ENCODE measurements around the gene CXorf58. TPM values are rescaled to one million over a fixed set of nuclear protein-coding genes. Genes with fewer than 3 reads are reported as not detected.

The CXorf58 gene
- total and polyA plus RNA-seq, 9 of the 15 experiments (the other 6 are each of a cell fraction or from before 2014, with no cell fraction given), result 0.10 to 0.27 (median 0.16) TPM; not detected in 3

GRCh38 chrX:23938690-23939089 lies 30.9 kb downstream of the CXorf58 start (continued):
- TF ChIP-seq MAX (CRISPR knock-in tag; IDR thresholded peaks at IDR 0.05) (no peak), ZNF695 (CRISPR knock-in tag; IDR thresholded peaks at IDR 0.05) (no peak), TAF7 (tag; IDR thresholded peaks at IDR 0.05) (no peak), BACH1 (tag; IDR thresholded peaks at IDR 0.05) (peak; percentile 92), PRDM10 (IDR thresholded peaks at IDR 0.05; ENCODE audit: partially characterized antibody) (no peak), SIN3A (IDR thresholded peaks at IDR 0.05; ENCODE audit: borderline replicate concordance in 2 of 2, control insufficient read depth in 1 of 2, low read depth in 2 of 2, low read length in 2 of 2) (no peak), SUPT5H (IDR thresholded peaks at IDR 0.05) (no peak), HMG20A (CRISPR knock-in tag; conservative IDR thresholded peaks at IDR 0.05) (no peak), ZFP36 (IDR thresholded peaks at IDR 0.05; ENCODE audit: low read depth, low read length, partially characterized antibody) (no peak), RBM39 (optimal IDR thresholded peaks at IDR 0.05; ENCODE audit: low read depth, low read length) (no peak), MBD1 (CRISPR knock-in tag; IDR thresholded peaks at IDR 0.05) (no peak), NR1H2 (CRISPR knock-in tag; IDR thresholded peaks at IDR 0.05) (no peak), NFIC (IDR thresholded peaks at IDR 0.05) (peak; percentile 43), DPF2 (IDR thresholded peaks at IDR 0.05) (peak; percentile 76), TCF15 (CRISPR knock-in tag; IDR thresholded peaks at IDR 0.05) (no peak), BRD9 (IDR thresholded peaks at IDR 0.05; ENCODE audit: low read depth, partially characterized antibody) (no peak), DEAF1 (CRISPR knock-in tag; IDR thresholded peaks at IDR 0.05) (no peak), RNF219 (CRISPR knock-in tag; IDR thresholded peaks at IDR 0.05) (no peak), NFE2L1 (tag; IDR thresholded peaks at IDR 0.05; ENCODE audit: borderline replicate concordance, low read depth) (peak; percentile 47; the same call in 1 of the 2 replicates), MAFG (tag; conservative IDR thresholded peaks at IDR 0.05) (peak; percentile 96)
